Measurements from ENCODE around the gene AUTS2.

The AUTS2 gene

DNA sequence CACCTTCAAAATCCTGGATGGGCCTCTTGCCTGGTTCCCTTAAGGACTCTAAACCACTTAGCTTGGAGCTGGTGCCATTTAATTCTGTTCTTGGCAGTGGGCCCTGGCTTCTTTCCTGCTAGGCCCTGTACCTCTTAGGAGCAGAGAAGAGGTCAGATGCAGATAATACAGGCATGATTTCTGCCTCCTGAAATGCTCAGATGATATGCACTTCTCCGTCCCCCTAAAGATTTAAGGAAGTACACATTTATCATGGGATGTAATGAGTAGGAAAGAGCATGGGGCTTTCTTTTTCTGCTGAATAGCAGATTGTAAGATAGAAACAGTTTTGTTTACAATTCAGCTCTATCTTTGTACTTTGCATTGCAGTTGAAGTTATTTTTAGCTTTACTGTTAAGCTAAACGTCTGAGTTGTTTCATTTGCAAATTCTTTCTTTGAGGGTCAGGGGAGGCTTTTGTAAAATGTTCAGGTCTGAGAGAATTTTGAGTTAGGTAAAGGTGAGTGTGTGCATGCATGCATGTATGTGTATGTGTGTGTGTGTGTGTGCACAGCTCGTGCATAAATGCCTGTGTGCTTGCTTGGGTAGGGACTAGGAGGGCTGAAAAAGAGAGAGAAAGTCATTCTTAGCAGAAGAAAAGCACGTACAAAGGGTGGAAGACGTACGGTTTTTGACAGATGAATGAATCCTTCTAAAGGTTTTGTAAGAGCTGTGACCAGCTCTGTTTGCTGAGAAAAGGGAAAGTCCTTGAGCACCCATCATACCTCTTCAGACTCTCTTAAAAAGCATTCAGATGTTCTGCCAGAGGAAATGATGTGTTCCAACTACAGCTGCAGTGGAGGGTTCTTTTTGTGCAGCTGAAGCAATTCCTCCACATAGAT lies 364.2 kb downstream of the AUTS2 start:
- no peak for DNase-seq (ENCODE audit: low read depth in 2 of 2, low spot score in 1 of 2)

- DNase-seq (ENCODE audit: low read depth in 2 of 2, low spot score in 1 of 2): no peak
Measured at GRCh38 chr7:69963393-69963792, 365.1 kb downstream of the AUTS2 start.

DNA sequence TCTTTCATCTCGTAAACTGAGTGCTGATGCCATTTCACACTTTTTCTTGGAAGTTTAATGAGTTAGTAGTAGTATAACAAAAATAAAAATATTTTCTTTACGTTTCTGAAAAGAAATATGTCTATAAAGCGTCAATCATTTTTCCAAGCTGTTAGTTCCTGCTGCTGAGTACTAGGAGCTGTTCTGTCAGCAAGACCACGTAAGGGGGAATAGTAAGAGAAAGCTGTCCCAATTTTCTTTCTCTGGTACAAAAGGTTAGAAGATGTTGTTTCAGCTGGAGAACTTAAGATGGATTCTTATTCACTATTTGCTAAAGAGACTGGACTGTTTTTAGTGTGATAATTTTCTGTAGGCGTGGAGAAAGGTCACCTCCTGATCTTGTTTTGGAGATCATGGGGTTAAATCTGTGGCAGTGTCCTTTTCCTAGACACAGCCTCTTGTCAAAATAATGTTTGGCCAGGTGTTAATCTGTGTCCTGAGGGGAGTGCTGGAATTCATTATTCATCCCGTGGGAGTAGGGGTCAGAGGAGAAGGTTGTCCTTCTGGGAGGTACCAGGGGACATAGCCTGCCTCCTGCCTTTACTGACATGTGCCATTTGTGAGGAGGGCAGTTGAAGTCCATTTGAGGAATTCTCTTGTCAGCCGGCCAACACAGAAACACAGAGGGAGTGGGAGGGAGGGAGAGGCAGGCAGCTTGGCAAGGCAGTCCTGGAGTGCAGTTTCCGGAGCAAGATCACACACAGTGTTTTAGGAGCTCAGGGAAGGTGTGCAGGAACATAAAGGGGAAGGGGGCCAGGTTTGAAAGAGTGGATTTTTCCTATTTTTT lies 368.7 kb downstream of the AUTS2 start:
- no peak for DNase-seq (ENCODE audit: low read depth in 2 of 2, low spot score in 1 of 2)

GRCh38 chr7:69967689-69968450 lies 369.6 kb downstream of the AUTS2 start:
- DNase-seq (ENCODE audit: low read depth in 2 of 2, low spot score in 1 of 2): no peak

GRCh38 chr7:69968969-69969556 lies 370.8 kb downstream of the AUTS2 start:
- DNase-seq (ENCODE audit: low read depth in 2 of 2, low spot score in 1 of 2): no peak

DNA sequence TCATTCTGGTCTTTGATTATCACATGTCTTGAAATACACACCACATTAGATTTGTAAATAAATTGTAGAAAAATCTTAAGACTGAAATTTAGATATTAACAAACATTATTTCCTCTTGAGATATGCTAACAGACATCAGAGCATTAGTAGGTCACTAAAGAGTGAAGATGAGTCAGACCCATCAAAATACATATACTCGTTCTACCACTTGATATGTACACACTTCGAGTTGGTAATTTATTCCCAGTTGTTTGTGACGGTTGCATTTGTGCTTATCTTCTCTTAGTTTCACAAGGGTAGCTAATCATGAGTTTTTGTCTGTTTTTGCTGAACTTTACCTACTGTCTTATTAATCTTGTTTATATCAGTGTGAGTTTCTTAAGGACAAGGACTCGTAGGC lies 383.4 kb downstream of the AUTS2 start:
- DNase-seq (ENCODE audit: low read depth in 2 of 2, low spot score in 1 of 2): no peak

- no peak for DNase-seq (ENCODE audit: low read depth in 2 of 2, low spot score in 1 of 2)
Measured at GRCh38 chr7:69982197-69982596, 383.9 kb downstream of the AUTS2 start.

- DNase-seq (ENCODE audit: low read depth in 2 of 2, low spot score in 1 of 2): no peak
Measured at GRCh38 chr7:69989551-69989950, 391.3 kb downstream of the AUTS2 start.

DNA sequence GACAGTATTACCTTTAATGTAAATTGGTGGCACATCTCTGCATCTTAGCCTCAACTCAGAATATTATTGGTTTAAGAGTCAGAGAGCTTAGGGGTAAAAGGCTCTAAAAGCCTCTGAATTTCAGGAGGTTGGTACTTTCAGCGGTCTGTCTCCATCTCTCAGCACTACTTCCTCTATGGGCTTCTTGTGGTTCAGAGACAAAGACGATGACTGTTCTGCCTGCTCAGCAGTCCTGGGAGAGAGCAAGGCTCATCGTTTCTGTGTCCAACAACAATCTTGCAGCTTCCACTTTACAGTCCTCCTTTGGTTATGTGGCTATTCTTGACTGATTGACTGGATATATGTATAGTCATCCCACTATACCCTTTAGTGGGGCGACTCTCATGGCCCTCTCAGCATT lies 394.7 kb downstream of the AUTS2 start:
- no peak for DNase-seq (ENCODE audit: low read depth in 2 of 2, low spot score in 1 of 2)

- no peak for DNase-seq (ENCODE audit: low read depth in 2 of 2, low spot score in 1 of 2)
Measured at GRCh38 chr7:69994218-69994617, 395.9 kb downstream of the AUTS2 start.

- no peak for DNase-seq (ENCODE audit: low read depth in 2 of 2, low spot score in 1 of 2)
Measured at GRCh38 chr7:69994886-69995542, 396.7 kb downstream of the AUTS2 start.

GRCh38 chr7:69996121-69996520 lies 397.8 kb downstream of the AUTS2 start:
- no peak for DNase-seq (ENCODE audit: low read depth in 2 of 2, low spot score in 1 of 2)

DNA sequence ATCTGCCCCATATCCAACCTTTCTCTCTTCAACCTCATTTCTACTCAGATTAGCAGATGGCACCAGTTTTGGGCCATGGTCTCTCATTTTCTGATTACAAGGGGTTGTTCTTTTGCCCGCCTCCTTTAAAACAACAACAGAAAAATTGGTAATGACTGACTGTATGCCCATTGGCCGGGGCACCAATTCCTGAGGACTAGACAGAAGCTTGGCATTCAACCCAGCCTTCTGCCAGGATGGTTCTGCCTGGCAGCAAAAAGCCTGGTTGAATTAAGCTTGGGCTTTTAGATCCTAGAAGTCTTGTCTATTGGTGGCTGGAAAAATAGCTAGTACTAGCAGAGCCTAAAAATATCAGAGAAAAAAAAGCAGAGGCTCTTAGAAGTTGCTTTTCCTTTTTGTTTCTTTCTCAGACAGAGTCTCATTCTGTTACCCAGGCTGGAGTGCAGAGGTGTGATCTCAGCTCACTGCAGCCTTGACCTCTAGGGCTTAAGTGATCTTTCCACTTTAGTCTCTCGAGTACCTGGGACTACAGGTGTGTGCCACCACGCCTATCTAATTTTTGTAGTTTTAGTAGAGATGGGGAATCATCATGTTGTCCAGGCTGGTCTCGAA lies 402.6 kb downstream of the AUTS2 start:
- no peak for DNase-seq (ENCODE audit: low read depth in 2 of 2, low spot score in 1 of 2)

GRCh38 chr7:70005480-70005879 lies 407.2 kb downstream of the AUTS2 start:
- DNase-seq (ENCODE audit: low read depth in 2 of 2, low spot score in 1 of 2): no peak

DNA sequence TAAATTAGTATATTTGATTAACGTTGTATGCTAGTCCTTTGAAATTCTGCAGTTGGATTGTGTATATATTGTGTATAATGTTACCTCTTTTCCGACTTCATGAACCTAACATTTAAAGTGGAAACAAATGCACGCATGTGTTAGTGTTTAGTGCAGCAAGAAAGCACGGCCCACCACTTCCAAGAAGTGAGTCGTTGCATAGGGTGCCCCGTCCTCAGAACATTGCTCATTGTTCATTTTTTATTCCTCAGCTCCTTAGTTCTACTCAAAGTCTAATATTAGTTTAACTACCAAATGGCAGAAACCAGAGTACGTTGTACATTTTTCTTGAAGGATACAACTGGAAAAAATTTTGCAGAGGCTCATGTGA lies 407.6 kb downstream of the AUTS2 start:
- no peak for DNase-seq (ENCODE audit: low read depth in 2 of 2, low spot score in 1 of 2)

DNA sequence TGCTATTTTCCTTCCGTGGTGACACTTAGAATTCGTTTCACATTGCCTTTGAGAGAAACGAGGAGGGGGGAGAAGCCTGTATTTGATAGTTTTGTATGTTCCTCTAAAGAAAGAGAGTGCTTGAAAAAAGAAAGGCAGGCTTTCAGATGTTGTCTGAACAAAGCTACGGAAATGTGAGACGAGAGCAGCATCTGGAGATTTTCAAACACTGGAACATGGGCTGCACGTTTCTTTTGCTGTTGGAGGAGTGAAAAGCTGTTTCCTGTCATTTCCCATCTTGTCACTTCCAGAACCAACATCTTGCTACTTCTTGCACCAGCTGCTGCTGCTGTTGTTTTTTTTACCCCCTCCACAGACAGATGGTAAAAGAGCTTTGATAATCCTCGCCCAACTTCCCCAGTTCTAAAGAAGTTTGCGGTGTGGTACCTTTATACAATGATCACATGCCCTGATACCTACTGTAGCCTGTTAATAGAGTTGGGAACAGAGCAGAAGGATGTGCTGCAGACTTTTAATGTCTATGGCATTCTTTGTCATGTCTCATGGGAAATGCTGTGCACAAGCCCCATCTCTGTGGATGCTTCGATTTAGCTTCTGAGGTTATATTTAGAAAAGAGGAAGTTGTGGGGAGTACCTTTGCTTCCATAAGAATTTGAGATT lies 408.1 kb downstream of the AUTS2 start:
- no peak for DNase-seq (ENCODE audit: low read depth in 2 of 2, low spot score in 1 of 2)

- no peak for DNase-seq (ENCODE audit: low read depth in 2 of 2, low spot score in 1 of 2)
Measured at GRCh38 chr7:70008466-70008865, 410.2 kb downstream of the AUTS2 start.

GRCh38 chr7:70014472-70015177 lies 416.4 kb downstream of the AUTS2 start:
- no peak for DNase-seq (ENCODE audit: low read depth in 2 of 2, low spot score in 1 of 2)

GRCh38 chr7:70015353-70015752 lies 417.1 kb downstream of the AUTS2 start:
- DNase-seq (ENCODE audit: low read depth in 2 of 2, low spot score in 1 of 2): no peak
